GM23248 (cell line): ENCODE results near the gene C4A.

Experiments used
- EZH2 ChIP-seq: fragments of 200-600 bp; sonication (generic); IDR thresholded peaks from 2 replicates; pipeline ENCODE4 v1.6.1; 2018; ENCODE audit warnings: antibody characterized with exemption, mild to moderate bottlenecking; ENCODE audit not compliant: insufficient read depth, poor library complexity, severe bottlenecking
- EZH2phosphoT487 ChIP-seq: fragments of 200-600 bp; sonication (generic); IDR thresholded peaks from 2 replicates; pipeline ENCODE4 v1.6.1; 2018; ENCODE audit warnings: antibody characterized with exemption, moderate library complexity, mild to moderate bottlenecking, low read depth; ENCODE audit not compliant: insufficient read depth

DNA sequence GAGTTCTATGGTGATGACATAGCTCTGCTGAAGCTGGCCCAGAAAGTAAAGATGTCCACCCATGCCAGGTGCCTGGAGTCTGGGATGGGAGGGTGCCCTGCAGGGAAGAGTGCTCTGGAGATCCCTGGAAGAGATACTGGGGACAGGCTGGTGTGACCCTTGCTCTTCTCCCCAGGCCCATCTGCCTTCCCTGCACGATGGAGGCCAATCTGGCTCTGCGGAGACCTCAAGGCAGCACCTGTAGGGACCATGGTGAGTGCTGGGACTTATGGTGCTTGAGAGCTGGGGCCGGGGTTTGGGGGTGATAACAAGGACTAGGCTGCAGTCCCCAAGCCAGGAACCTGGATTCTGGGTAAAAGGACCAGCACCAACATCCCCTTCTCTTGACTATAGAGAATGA lies 38.1 kb upstream of the C4A start:
- TF ChIP-seq EZH2 = no peak
- no peak for TF ChIP-seq EZH2phosphoT487
